ENCODE results near the gene HSPB6. TPM values are rescaled to one million over a fixed set of nuclear protein-coding genes. Genes with fewer than 3 reads are reported as not detected.

HSPB6 gene
- total and polyA plus RNA-seq, 2 of the 8 experiments (the other 6 are each of a cell fraction or from before 2014, with no cell fraction given), result 0.91 TPM; not detected in 1

DNA sequence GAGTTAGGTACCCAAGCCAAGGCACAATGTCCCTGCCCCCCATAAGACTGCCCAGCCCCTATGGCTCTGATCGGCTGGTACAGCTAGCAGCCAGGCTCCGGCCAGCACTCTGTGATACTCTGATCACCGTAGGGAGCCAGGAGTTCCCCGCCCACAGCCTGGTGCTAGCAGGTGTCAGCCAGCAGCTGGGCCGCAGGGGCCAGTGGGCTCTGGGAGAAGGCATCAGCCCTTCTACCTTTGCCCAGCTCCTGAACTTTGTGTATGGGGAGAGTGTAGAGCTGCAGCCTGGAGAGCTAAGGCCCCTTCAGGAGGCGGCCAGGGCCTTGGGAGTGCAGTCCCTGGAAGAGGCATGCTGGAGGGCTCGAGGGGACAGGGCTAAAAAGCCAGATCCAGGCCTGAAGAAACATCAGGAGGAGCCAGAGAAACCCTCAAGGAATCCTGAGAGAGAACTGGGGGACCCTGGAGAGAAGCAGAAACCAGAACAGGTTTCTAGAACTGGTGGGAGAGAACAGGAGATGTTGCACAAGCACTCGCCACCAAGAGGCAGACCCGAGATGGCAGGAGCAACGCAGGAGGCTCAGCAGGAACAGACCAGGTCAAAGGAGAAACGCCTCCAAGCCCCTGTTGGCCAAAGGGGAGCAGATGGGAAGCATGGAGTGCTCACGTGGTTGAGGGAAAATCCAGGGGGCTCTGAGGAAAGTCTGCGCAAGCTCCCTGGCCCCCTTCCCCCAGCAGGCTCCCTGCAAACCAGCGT, 42.1 kb downstream of the HSPB6 start:
- TF ChIP-seq, protein P1, sequence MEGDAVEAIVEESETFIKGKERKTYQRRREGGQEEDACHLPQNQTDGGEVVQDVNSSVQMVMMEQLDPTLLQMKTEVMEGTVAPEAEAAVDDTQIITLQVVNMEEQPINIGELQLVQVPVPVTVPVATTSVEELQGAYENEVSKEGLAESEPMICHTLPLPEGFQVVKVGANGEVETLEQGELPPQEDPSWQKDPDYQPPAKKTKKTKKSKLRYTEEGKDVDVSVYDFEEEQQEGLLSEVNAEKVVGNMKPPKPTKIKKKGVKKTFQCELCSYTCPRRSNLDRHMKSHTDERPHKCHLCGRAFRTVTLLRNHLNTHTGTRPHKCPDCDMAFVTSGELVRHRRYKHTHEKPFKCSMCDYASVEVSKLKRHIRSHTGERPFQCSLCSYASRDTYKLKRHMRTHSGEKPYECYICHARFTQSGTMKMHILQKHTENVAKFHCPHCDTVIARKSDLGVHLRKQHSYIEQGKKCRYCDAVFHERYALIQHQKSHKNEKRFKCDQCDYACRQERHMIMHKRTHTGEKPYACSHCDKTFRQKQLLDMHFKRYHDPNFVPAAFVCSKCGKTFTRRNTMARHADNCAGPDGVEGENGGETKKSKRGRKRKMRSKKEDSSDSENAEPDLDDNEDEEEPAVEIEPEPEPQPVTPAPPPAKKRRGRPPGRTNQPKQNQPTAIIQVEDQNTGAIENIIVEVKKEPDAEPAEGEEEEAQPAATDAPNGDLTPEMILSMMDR (IDR thresholded peaks at IDR 0.05; ENCODE audit: control extremely low read depth in 1 of 3, insufficient read depth in 1 of 3, low read depth in 1 of 3, low read length in 3 of 3), result peak; percentile 34 to 45 (median 45)
- TF ChIP-seq TAF1 (IDR thresholded peaks at IDR 0.05; ENCODE audit: low read depth, low read length), result no peak
- TF ChIP-seq RAD21 (IDR thresholded peaks at IDR 0.05 in 1 of 2, conservative IDR thresholded peaks at IDR 0.05 in 1 of 2; ENCODE audit: low read depth in 2 of 2, low read length in 2 of 2), result peak; percentile 11 to 26; a peak in 2 of 4 replicates
- peak; percentile 79 for TF ChIP-seq CEBPB (IDR thresholded peaks at IDR 0.05; ENCODE audit: low read depth, low read length)
- no peak for TF ChIP-seq BACH1 (IDR thresholded peaks at IDR 0.05; ENCODE audit: low read length)
- DNase-seq (ENCODE audit: low read depth in 1 of 2, low spot score in 2 of 2) (no peak), FAIRE-seq (no peak)
- H3K79me1 ChIP-seq (ENCODE audit: low read depth, low read length), result peaks cover 8% of the 10 kb centered on the region; the same call in 1 of the 2 replicates
- peak overlapping the region; percentile 31; the same call in 1 of the 2 replicates for H2AK5ac ChIP-seq (ENCODE audit: low read depth, low read length)
- no peaks in the 10 kb centered on the region for H3K27me3 ChIP-seq (replicated peaks in 1 of 4; ENCODE audit: control insufficient read depth in 3 of 4, extremely low read depth in 1 of 4, insufficient read depth in 3 of 4, low read length in 3 of 4)
- peaks cover 0 to under 1% (median 0%) of the 10 kb centered on the region in 4 experiments; a peak in 2 of 8 replicates for H3K36me3 ChIP-seq (ENCODE audit: control insufficient read depth in 2 of 4, insufficient read depth in 4 of 4, low read length in 3 of 4)
- no peak overlapping the region for H3K23ac ChIP-seq (ENCODE audit: insufficient read length)
- H3K23me2 ChIP-seq (ENCODE audit: low read depth, low read length), result peaks cover 13% of the 10 kb centered on the region
- peak overlapping the region; percentile 99; the same call in 1 of the 2 replicates for H3K18ac ChIP-seq (ENCODE audit: extremely low read depth, low read length)
- no peak overlapping the region for H2BK20ac ChIP-seq (ENCODE audit: low read length)
- 0 out of 2 replicates have a peak overlapping the region, but pooled peaks have one; percentile 39 for H2BK12ac ChIP-seq (ENCODE audit: low read depth, low read length)
- H3K14ac ChIP-seq (ENCODE audit: insufficient read length), result no peak overlapping the region
- peaks cover 0 to 33% (median 17%) of the 10 kb centered on the region in 4 experiments; a peak in 6 of 7 replicates for H3K4me1 ChIP-seq (replicated peaks in 1 of 4; ENCODE audit: control insufficient read depth in 3 of 4, insufficient read depth in 4 of 4, low read length in 3 of 4)
- H3K4me2 ChIP-seq (ENCODE audit: insufficient read depth in 1 of 2, low read depth in 2 of 2, low read length in 2 of 2), result peak overlapping the region; percentile 84 to 92
- POLR2A ChIA-PET (ENCODE audit: partially characterized antibody), result interaction anchor here (0.9 to 4.9 kb wide), 10 partner anchors 9 to 71 kb away, joined by 3 to 28 read pairs (median 4); partner anchors contain the start of genes HSPB6 and ZBTB32
- peak overlapping the region; percentile 44; the same call in 1 of the 2 replicates for H2BK5ac ChIP-seq (ENCODE audit: low read depth, low read length)
- H4K91ac ChIP-seq (replicated peaks; ENCODE audit: insufficient read length, low read length), result no peak overlapping the region
- H4K20me1 ChIP-seq (replicated peaks in 1 of 2; ENCODE audit: control insufficient read depth in 1 of 2, insufficient read depth in 2 of 2, low read length in 2 of 2), result peaks cover 10 to 12% of the 10 kb centered on the region in 2 experiments
- no peak overlapping the region for H2BK120ac ChIP-seq (replicated peaks; ENCODE audit: low read depth, low read length)
- peak overlapping the region; percentile 61; the same call in 1 of the 2 replicates for H2BK15ac ChIP-seq (ENCODE audit: low read length)
- 60% methylated on average over 14 of the region's 14 CpGs; no CpG with 5 or more reads in 1 of the 2 experiments for WGBS, 2 experiments (ENCODE audit: extremely low coverage in 1 of 2, insufficient coverage in 1 of 2, insufficient read length in 1 of 2, insufficient replicate concordance in 2 of 2, low coverage in 1 of 2, low lambda C conversion rate in 2 of 2, missing lambda C conversion rate in 1 of 2)
- no peak overlapping the region for H2AFZ ChIP-seq (ENCODE audit: low read length)
- H3K9ac ChIP-seq (replicated peaks in 1 of 4; ENCODE audit: extremely low read depth in 1 of 4, low read depth in 3 of 4, low read length in 3 of 4), result no peak overlapping the region
- H3K4ac ChIP-seq (replicated peaks; ENCODE audit: insufficient read length, low read depth, low read length), result peak overlapping the region; percentile 71
- H3K27ac ChIP-seq (ENCODE audit: low read depth, low read length), result no peak overlapping the region
- peaks cover 0 to 15% of the 10 kb centered on the region in 2 experiments; a peak in 3 of 4 replicates for H3K79me2 ChIP-seq (ENCODE audit: control insufficient read depth in 1 of 2, insufficient read depth in 2 of 2, low read length in 2 of 2)
- H3K9me3 ChIP-seq (ENCODE audit: insufficient read depth in 2 of 2, low read depth in 1 of 2, low read length in 1 of 2), result no peaks in the 10 kb centered on the region
- no peak overlapping the region for H4K5ac ChIP-seq (ENCODE audit: insufficient read length, low read depth, low read length)
- H3K4me3 ChIP-seq (ENCODE audit: extremely low read depth in 1 of 4, insufficient read depth in 2 of 4, low read depth in 3 of 4, low read length in 4 of 4), result 0 out of 8 replicates have a peak overlapping the region, but pooled peaks of 1 of the 4 experiments have one; percentile 79
- H4K8ac ChIP-seq (ENCODE audit: extremely low read depth, insufficient read depth, low read length), result no peak overlapping the region
- H3K56ac ChIP-seq (replicated peaks; ENCODE audit: insufficient read length, low read depth, low read length), result no peak overlapping the region
- CTCF ChIA-PET (ENCODE audit: partially characterized antibody), result interaction anchor here (0.6 to 6.6 kb wide), 15 partner anchors 11 to 254 kb away, joined by 3 to 105 read pairs (median 3); partner anchors contain the start of gene ZBTB32

All from H1 (cell line).